ENCODE results near the gene LDAF1.
"Not testable (repeated sequence)": the region's sequence is repeated elsewhere in the genome, so short reads cannot be mapped to it uniquely, and the experiment has no call there.

Gene LDAF1

GRCh38 chr16:21158208-21159110 lies at the start of gene LDAF1:
LDAF1 (plus strand) TSS chr16:21158674; CDS start chr16:21161183, 2,509 bp downstream.
- peak; percentile 67 for DNase-seq

GRCh38 chr16:21115551-21115950 lies 42.9 kb upstream of the LDAF1 start:
- not testable (repeated sequence) for DNase-seq

- peak; percentile 32 for DNase-seq
These were observed 42.3 kb upstream of the LDAF1 start for GRCh38 chr16:21116148-21116693.

- DNase-seq, result no peak
These were observed 40.9 kb upstream of the LDAF1 start for GRCh38 chr16:21117567-21117966.

GRCh38 chr16:21120976-21121520 lies 37.4 kb upstream of the LDAF1 start:
- DNase-seq, result no peak

GRCh38 chr16:21125191-21125590 lies 33.3 kb upstream of the LDAF1 start:
- DNase-seq, result no peak

GRCh38 chr16:21126518-21126917 lies 32.0 kb upstream of the LDAF1 start:
- DNase-seq, result no peak

- no peak for DNase-seq
These were observed 29.5 kb upstream of the LDAF1 start for GRCh38 chr16:21128991-21129390.

GRCh38 chr16:21130811-21131210 lies 27.7 kb upstream of the LDAF1 start:
- DNase-seq, result no peak

- no peak for DNase-seq
These were observed 24.4 kb upstream of the LDAF1 start for GRCh38 chr16:21134053-21134452.

GRCh38 chr16:21145738-21146137 lies 12.7 kb upstream of the LDAF1 start:
- no peak for DNase-seq

GRCh38 chr16:21150375-21151001 lies 8.0 kb upstream of the LDAF1 start, which contains the start of gene DNAH3:
DNAH3 (minus strand) TSS chr16:21150846; CDS start chr16:21150319, 527 bp downstream.
- DNase-seq, result no peak

GRCh38 chr16:21152160-21153030 lies 6.1 kb upstream of the LDAF1 start:
- DNase-seq, result not testable (repeated sequence)

GRCh38 chr16:21153124-21153729 lies 5.2 kb upstream of the LDAF1 start:
- not testable (repeated sequence) for DNase-seq

- not testable (repeated sequence) for DNase-seq
These were observed 2.5 kb upstream of the LDAF1 start for GRCh38 chr16:21156011-21156410.

GRCh38 chr16:21156767-21157467 lies 1.6 kb upstream of the LDAF1 start:
- no peak for DNase-seq

- no peak for DNase-seq
These were observed 842 bp upstream of the LDAF1 start for GRCh38 chr16:21157632-21158031.

GRCh38 chr16:21159281-21159951 lies 942 bp downstream of the LDAF1 start:
- DNase-seq, result no peak

- DNase-seq, result no peak
These were observed 1.8 kb downstream of the LDAF1 start for GRCh38 chr16:21160276-21160675.

- no peak for DNase-seq
These were observed 2.7 kb downstream of the LDAF1 start for GRCh38 chr16:21161211-21161610.

Data from CD4-positive, alpha-beta T cell treated with Interferon gamma for 1 hour (primary cell).